Hepatocyte (in vitro differentiated cells): ENCODE results near the gene QTRT2.

Experiments used
- EZH2 ChIP-seq: fragments of 200-600 bp; sonication (generic); IDR thresholded peaks from 2 replicates; pipeline ENCODE4 v1.6.1; 2016; ENCODE audit warnings: antibody characterized with exemption, mild to moderate bottlenecking, borderline replicate concordance
- EZH2phosphoT487 ChIP-seq: fragments of 200-600 bp; sonication (generic); IDR thresholded peaks from one replicate; pipeline ENCODE4 v1.6.1; 2018; ENCODE audit warnings: antibody characterized with exemption, mild to moderate bottlenecking, low read depth, moderate library complexity; ENCODE audit not compliant: unreplicated experiment, severe bottlenecking
- TF ChIP-seq, protein P1 (sequence below): fragments of 200-600 bp; sonication (generic); IDR thresholded peaks from 2 replicates; pipeline ENCODE4 v1.5.1; 2016; ENCODE audit warnings: antibody characterized with exemption, mild to moderate bottlenecking; ENCODE audit not compliant: poor library complexity

DNA sequence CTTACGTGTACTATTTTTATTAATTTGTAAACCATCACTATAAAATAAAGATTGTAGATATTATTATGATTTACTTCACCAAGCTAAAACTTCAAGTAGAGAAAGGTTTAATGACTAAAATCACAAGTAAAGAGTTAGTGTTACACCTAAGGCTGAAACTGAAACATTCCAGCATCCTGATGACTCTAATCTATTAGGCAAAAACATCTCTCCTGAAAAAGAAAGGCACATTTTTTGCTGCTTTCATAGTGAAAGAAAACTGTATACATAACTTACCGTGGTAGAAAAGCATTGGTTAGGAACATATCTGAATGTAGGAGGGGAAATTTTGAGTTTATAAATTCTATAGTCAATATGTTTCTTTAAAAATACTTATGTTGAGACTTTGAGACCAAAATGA, 35.6 kb upstream of the QTRT2 start:
- TF ChIP-seq, protein P1, sequence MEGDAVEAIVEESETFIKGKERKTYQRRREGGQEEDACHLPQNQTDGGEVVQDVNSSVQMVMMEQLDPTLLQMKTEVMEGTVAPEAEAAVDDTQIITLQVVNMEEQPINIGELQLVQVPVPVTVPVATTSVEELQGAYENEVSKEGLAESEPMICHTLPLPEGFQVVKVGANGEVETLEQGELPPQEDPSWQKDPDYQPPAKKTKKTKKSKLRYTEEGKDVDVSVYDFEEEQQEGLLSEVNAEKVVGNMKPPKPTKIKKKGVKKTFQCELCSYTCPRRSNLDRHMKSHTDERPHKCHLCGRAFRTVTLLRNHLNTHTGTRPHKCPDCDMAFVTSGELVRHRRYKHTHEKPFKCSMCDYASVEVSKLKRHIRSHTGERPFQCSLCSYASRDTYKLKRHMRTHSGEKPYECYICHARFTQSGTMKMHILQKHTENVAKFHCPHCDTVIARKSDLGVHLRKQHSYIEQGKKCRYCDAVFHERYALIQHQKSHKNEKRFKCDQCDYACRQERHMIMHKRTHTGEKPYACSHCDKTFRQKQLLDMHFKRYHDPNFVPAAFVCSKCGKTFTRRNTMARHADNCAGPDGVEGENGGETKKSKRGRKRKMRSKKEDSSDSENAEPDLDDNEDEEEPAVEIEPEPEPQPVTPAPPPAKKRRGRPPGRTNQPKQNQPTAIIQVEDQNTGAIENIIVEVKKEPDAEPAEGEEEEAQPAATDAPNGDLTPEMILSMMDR: no peak
- TF ChIP-seq EZH2phosphoT487: no peak
- TF ChIP-seq EZH2: no peak
